SK-N-SH (cell line): ENCODE results near the gene MUSTN1. TPM values are rescaled to one million over a fixed set of nuclear protein-coding genes. Genes with fewer than 3 reads are reported as not detected.

ENCODE experiments used
- CTCF ChIA-PET: fragments of 300-600, 350-600 bp; formaldehyde crosslinking; extraction: SDS; loops from one replicate; lab custom pipeline; 2021; lab: Yijun Ruan, JAX
- POLR2A ChIA-PET: fragments of 350-600 bp; sonication (Branson Sonifier 250); formaldehyde crosslinking; extraction: SDS; loops from one replicate; lab custom pipeline; 2020; ENCODE audit warnings: antibody characterized with exemption, inconsistent platforms; lab: Yijun Ruan, JAX
- DNase-seq: peaks from one replicate; pipeline ENCODE4 v3.0.0; 2012
- H2AFZ ChIP-seq: fragments of 200-600 bp; sonication (generic); 2 replicates; pipeline ENCODE4 v1.8.1; 2016; ENCODE audit warnings: antibody characterized with exemption, mild to moderate bottlenecking, low read depth
- H3F3A ChIP-seq: fragments of 200-600 bp; sonication (generic); replicated peaks from 2 replicates; pipeline ENCODE3; 2016; ENCODE audit warnings: antibody characterized with exemption, mild to moderate bottlenecking; ENCODE audit not compliant: insufficient read depth
- H3K27ac ChIP-seq, 2 experiments: fragments of 200-500 bp in 1 of 2; fragments of 200-600 bp in 1 of 2; sonication (Bioruptor generic) in 1 of 2; sonication (generic), shearing (Covaris generic) in 1 of 2; 2 replicates each; pipeline versions ENCODE4 v1.5.1 to v1.6.1; 2014 to 2016; ENCODE audit warnings: low read depth in 2 of 2, inconsistent platforms in 1 of 2, low read length in 1 of 2, mild to moderate bottlenecking in 1 of 2, mixed read lengths in 1 of 2
- H3K27me3 ChIP-seq: fragments of 200-600 bp; sonication (generic), shearing (Covaris generic); 2 replicates; pipeline ENCODE4 v1.6.1; 2016; ENCODE audit warnings: mixed run types; ENCODE audit not compliant: insufficient read depth
- H3K36me3 ChIP-seq, 2 experiments: fragments of 200-500 bp in 1 of 2; fragments of 200-600 bp in 1 of 2; sonication (Bioruptor generic) in 1 of 2; sonication (generic) in 1 of 2; replicated peaks in 1 of 2; 2 replicates each; pipeline versions ENCODE3 to v1.5.1; 2014 to 2016; ENCODE audit warnings: low read length in 1 of 2, mild to moderate bottlenecking in 1 of 2; ENCODE audit not compliant: insufficient read depth in 2 of 2, control insufficient read depth in 1 of 2
- H3K4me1 ChIP-seq, 2 experiments: fragments of 200-500 bp in 1 of 2; fragments of 200-600 bp in 1 of 2; sonication (Bioruptor generic) in 1 of 2; sonication (generic), shearing (Covaris generic) in 1 of 2; 2 replicates each; pipeline versions ENCODE4 v1.5.1 to v1.6.1; 2014 to 2016; ENCODE audit warnings: low read depth in 1 of 2, low read length in 1 of 2, mixed run types in 1 of 2; ENCODE audit not compliant: insufficient read depth in 2 of 2, control insufficient read depth in 1 of 2
- H3K4me2 ChIP-seq: fragments of 200-600 bp; sonication (generic), shearing (Covaris generic); 2 replicates; pipeline ENCODE4 v1.6.1; 2017; ENCODE audit warnings: mixed run types
- H3K4me3 ChIP-seq, 2 experiments: fragments of 200-500 bp in 1 of 2; fragments of 200-600 bp in 1 of 2; sonication (Bioruptor generic) in 1 of 2; sonication (generic), shearing (Covaris generic) in 1 of 2; 2 replicates each; pipeline versions ENCODE4 v1.5.1 to v1.8.1; 2014 to 2016; ENCODE audit warnings: low read depth in 2 of 2, inconsistent platforms in 1 of 2, low read length in 1 of 2, mild to moderate bottlenecking in 1 of 2, mixed read lengths in 1 of 2, moderate library complexity in 1 of 2
- H3K79me2 ChIP-seq: fragments of 200-600 bp; sonication (generic); 2 replicates; pipeline ENCODE4 v1.8.1; 2017; ENCODE audit warnings: mild to moderate bottlenecking; ENCODE audit not compliant: insufficient read depth
- H3K9ac ChIP-seq: fragments of 200-600 bp; sonication (generic); 2 replicates; pipeline ENCODE4 v1.6.1; 2017; ENCODE audit warnings: mixed run types
- H3K9me2 ChIP-seq: fragments of 200-600 bp; sonication (generic); 2 replicates; pipeline ENCODE4 v1.6.1; 2017; ENCODE audit warnings: mixed run types
- H3K9me3 ChIP-seq: fragments of 200-600 bp; sonication (generic); 2 replicates; pipeline ENCODE4 v1.6.1; 2017; ENCODE audit warnings: mixed run types, mild to moderate bottlenecking, moderate library complexity
- H4K20me1 ChIP-seq: fragments of 200-600 bp; sonication (generic); 2 replicates; pipeline ENCODE4 v1.6.1; 2017; ENCODE audit warnings: mild to moderate bottlenecking, mixed run types; ENCODE audit not compliant: insufficient read depth
- ELF1 ChIP-seq: IDR thresholded peaks from 2 replicates; pipeline ENCODE4 v1.4.0; 2012
- EP300 ChIP-seq, 2 experiments: IDR thresholded peaks; 2 replicates each; pipeline versions ENCODE4 v1.4.0 to v1.6.1; 2012; ENCODE audit warnings: borderline replicate concordance in 1 of 2, low read depth in 1 of 2, low read length in 1 of 2
- FOSL2 ChIP-seq: IDR thresholded peaks from 2 replicates; pipeline ENCODE4 v1.4.0; 2012; ENCODE audit warnings: low read depth, mild to moderate bottlenecking, moderate library complexity, borderline replicate concordance
- FOXJ3 ChIP-seq: sonication (generic); formaldehyde crosslinking; IDR thresholded peaks from 2 replicates; pipeline ENCODE4 v1.5.1; 2020; ENCODE audit warnings: mild to moderate bottlenecking, missing genetic modification reagents
- MXI1 ChIP-seq: IDR thresholded peaks from 2 replicates; pipeline ENCODE4 v1.6.1; 2012; ENCODE audit warnings: mild to moderate bottlenecking, low read depth, low read length, improper control_type of control experiment
- NRF1 ChIP-seq: IDR thresholded peaks from 2 replicates; pipeline ENCODE4 v1.6.1; 2012; ENCODE audit warnings: low read depth, mild to moderate bottlenecking, low read length
- RAD21 ChIP-seq: IDR thresholded peaks from 2 replicates; pipeline ENCODE4 v1.6.1; 2012; ENCODE audit warnings: mild to moderate bottlenecking, low read length
- SMC3 ChIP-seq: IDR thresholded peaks from 2 replicates; pipeline ENCODE4 v1.6.1; 2012; ENCODE audit warnings: low read depth, low read length, improper control_type of control experiment
- TAF1 ChIP-seq: IDR thresholded peaks from 2 replicates; pipeline ENCODE4 v1.6.1; 2012; ENCODE audit warnings: low read depth, mild to moderate bottlenecking, low read length, moderate library complexity, borderline replicate concordance
- WGBS: methylation state at CpG from one replicate; pipeline ENCODE4 v1.1.6; 2017; ENCODE audit warnings: low lambda C conversion rate; 5-methylcytosine and 5-hydroxymethylcytosine counted together
- polyA plus RNA-seq, 3 experiments: library from polyadenylated mRNA; depleted of rRNA; stranded (reverse); fragments of >200 nt; gene quantifications; 2 replicates each; pipeline ENCODE4 v1.2.3, GENCODE V29; 2012
- TF ChIP-seq, protein P1 (sequence below): IDR thresholded peaks from 2 replicates; pipeline ENCODE4 v1.4.0; 2012; ENCODE audit warnings: low read depth
- TF ChIP-seq, protein P2 (sequence below): fragments of 150-350 bp; IDR thresholded peaks from 2 replicates; pipeline ENCODE4 v1.6.1; 2017; ENCODE audit warnings: antibody characterized with exemption, low read length, low read depth, borderline replicate concordance
- TF ChIP-seq, protein P3 (sequence below): IDR thresholded peaks from 2 replicates; pipeline ENCODE4 v1.6.1; 2012; ENCODE audit warnings: mild to moderate bottlenecking, low read depth, low read length, moderate library complexity
- TF ChIP-seq, protein P4 (sequence below): fragments of 150-350 bp; IDR thresholded peaks from 2 replicates; pipeline ENCODE4 v1.6.1; 2016; ENCODE audit warnings: mild to moderate bottlenecking, low read depth, low read length
- TF ChIP-seq, protein P5 (sequence below): fragments of 200-600 bp; sonication (generic); IDR thresholded peaks from 2 replicates; pipeline ENCODE4 v1.6.1; 2017; ENCODE audit warnings: antibody characterized with exemption, mild to moderate bottlenecking, moderate library complexity

Gene MUSTN1
- polyA plus RNA-seq, 1 of the 3 experiments (the other 2 are of a cell fraction), result 0.54 TPM

DNA sequence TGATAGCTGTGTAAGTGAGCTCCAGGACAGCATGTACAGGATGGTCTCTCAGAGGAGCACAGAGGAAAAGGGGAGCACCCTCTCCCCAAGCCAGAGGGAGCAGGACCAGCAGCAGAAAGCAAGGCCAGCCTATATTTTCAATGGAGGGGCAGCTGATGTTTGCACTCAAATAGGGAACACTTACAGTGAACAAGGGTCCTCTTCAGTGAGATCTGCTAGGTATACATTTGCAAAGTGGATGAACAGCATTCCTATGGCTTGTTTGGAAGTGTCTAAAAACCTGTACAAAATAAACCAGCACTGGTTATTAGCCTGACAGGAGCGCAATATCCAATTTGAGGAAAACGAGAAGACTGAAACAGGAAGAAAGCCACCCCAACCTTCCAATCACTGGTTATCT lies 17.6 kb upstream of the MUSTN1 start:
- H4K20me1 ChIP-seq, result peaks cover 3% of the 10 kb centered on the region; the same call in 1 of the 2 replicates
- peaks cover 4% of the 10 kb centered on the region; the same call in 1 of the 2 replicates for H3K79me2 ChIP-seq
- POLR2A ChIA-PET, result no interaction called here
- no peaks in the 10 kb centered on the region for H3K27me3 ChIP-seq
- no peaks in the 10 kb centered on the region for H3K9me2 ChIP-seq
- no peak overlapping the region for H3K9ac ChIP-seq
- TF ChIP-seq FOSL2, result no peak
- no peak for TF ChIP-seq ELF1
- TF ChIP-seq, protein P1, sequence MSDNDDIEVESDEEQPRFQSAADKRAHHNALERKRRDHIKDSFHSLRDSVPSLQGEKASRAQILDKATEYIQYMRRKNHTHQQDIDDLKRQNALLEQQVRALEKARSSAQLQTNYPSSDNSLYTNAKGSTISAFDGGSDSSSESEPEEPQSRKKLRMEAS, result no peak
- TF ChIP-seq EP300 (IDR thresholded peaks at IDR 0.05; ENCODE audit: borderline replicate concordance in 1 of 2, low read depth in 1 of 2, low read length in 1 of 2), result no peak
- TF ChIP-seq, protein P2, sequence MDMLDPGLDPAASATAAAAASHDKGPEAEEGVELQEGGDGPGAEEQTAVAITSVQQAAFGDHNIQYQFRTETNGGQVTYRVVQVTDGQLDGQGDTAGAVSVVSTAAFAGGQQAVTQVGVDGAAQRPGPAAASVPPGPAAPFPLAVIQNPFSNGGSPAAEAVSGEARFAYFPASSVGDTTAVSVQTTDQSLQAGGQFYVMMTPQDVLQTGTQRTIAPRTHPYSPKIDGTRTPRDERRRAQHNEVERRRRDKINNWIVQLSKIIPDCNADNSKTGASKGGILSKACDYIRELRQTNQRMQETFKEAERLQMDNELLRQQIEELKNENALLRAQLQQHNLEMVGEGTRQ, result no peak
- no peak for TF ChIP-seq MXI1
- no peak for TF ChIP-seq TAF1
- TF ChIP-seq NRF1, result no peak
- TF ChIP-seq, protein P3, sequence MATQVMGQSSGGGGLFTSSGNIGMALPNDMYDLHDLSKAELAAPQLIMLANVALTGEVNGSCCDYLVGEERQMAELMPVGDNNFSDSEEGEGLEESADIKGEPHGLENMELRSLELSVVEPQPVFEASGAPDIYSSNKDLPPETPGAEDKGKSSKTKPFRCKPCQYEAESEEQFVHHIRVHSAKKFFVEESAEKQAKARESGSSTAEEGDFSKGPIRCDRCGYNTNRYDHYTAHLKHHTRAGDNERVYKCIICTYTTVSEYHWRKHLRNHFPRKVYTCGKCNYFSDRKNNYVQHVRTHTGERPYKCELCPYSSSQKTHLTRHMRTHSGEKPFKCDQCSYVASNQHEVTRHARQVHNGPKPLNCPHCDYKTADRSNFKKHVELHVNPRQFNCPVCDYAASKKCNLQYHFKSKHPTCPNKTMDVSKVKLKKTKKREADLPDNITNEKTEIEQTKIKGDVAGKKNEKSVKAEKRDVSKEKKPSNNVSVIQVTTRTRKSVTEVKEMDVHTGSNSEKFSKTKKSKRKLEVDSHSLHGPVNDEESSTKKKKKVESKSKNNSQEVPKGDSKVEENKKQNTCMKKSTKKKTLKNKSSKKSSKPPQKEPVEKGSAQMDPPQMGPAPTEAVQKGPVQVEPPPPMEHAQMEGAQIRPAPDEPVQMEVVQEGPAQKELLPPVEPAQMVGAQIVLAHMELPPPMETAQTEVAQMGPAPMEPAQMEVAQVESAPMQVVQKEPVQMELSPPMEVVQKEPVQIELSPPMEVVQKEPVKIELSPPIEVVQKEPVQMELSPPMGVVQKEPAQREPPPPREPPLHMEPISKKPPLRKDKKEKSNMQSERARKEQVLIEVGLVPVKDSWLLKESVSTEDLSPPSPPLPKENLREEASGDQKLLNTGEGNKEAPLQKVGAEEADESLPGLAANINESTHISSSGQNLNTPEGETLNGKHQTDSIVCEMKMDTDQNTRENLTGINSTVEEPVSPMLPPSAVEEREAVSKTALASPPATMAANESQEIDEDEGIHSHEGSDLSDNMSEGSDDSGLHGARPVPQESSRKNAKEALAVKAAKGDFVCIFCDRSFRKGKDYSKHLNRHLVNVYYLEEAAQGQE, result no peak
- WGBS, result 91% methylated on average over 2 of the region's 2 CpGs
- no peak overlapping the region for H3K27ac ChIP-seq
- H2AFZ ChIP-seq, result no peak overlapping the region
- H3K36me3 ChIP-seq, result peaks cover 0 to 25% of the 10 kb centered on the region in 2 experiments
- DNase-seq, result no peak
- H3K4me2 ChIP-seq, result no peak overlapping the region
- no peaks in the 10 kb centered on the region for H3K9me3 ChIP-seq
- no peaks in the 10 kb centered on the region for H3F3A ChIP-seq
- CTCF ChIA-PET, result interaction anchor here (1.0 to 9.8 kb wide), 13 partner anchors 9 to 374 kb away, joined by 3 to 73 read pairs (median 4); no protein-coding TSS in a partner anchor
- H3K4me3 ChIP-seq, result no peak overlapping the region
- peaks cover 0 to 3% of the 10 kb centered on the region in 2 experiments; a peak in 1 of 4 replicates for H3K4me1 ChIP-seq

DNA sequence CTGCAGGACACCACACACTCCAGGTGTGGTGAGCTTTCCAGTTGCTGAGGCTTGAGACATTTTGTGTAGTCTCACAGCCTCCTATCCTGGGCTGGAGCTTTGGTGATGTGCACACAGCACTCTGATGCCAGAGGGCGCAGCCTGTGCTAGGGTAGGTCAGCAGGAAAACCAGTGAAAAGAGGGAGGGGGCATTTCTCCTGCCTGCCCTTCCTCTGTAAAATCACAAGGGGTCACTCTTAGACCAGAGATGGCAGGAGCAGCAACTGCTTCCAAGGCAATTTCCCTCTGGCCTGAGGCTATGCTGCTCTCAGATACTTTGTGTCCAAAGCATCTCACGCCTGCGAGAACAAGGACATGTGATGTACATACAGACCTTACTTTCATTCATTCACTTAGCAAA lies 16.5 kb upstream of the MUSTN1 start:
- no peaks in the 10 kb centered on the region for H3K9me2 ChIP-seq
- ChIA-PET CTCF (interaction anchor here (0.6 to 9.8 kb wide), 24 partner anchors 9 to 344 kb away, joined by 3 to 73 read pairs (median 4); partner anchors contain the start of gene STIMATE), POLR2A (no interaction called here)
- H3K4me2 ChIP-seq, result no peak overlapping the region
- peaks cover 0 to 25% of the 10 kb centered on the region in 2 experiments for H3K36me3 ChIP-seq
- H3K4me3 ChIP-seq, result no peak overlapping the region; a peak in 1 of 4 replicates
- DNase-seq, result peak; percentile 87
- no peak overlapping the region for H2AFZ ChIP-seq
- no peaks in the 10 kb centered on the region for H3F3A ChIP-seq
- H3K4me1 ChIP-seq, result peaks cover 0 to 3% of the 10 kb centered on the region in 2 experiments; a peak in 1 of 4 replicates
- WGBS, result 77% methylated on average over 3 of the region's 3 CpGs
- H3K27me3 ChIP-seq, result no peaks in the 10 kb centered on the region
- peaks cover 4% of the 10 kb centered on the region; the same call in 1 of the 2 replicates for H3K79me2 ChIP-seq
- TF ChIP-seq, protein P4, sequence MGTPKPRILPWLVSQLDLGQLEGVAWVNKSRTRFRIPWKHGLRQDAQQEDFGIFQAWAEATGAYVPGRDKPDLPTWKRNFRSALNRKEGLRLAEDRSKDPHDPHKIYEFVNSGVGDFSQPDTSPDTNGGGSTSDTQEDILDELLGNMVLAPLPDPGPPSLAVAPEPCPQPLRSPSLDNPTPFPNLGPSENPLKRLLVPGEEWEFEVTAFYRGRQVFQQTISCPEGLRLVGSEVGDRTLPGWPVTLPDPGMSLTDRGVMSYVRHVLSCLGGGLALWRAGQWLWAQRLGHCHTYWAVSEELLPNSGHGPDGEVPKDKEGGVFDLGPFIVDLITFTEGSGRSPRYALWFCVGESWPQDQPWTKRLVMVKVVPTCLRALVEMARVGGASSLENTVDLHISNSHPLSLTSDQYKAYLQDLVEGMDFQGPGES, result no peak
- TF ChIP-seq, protein P5, sequence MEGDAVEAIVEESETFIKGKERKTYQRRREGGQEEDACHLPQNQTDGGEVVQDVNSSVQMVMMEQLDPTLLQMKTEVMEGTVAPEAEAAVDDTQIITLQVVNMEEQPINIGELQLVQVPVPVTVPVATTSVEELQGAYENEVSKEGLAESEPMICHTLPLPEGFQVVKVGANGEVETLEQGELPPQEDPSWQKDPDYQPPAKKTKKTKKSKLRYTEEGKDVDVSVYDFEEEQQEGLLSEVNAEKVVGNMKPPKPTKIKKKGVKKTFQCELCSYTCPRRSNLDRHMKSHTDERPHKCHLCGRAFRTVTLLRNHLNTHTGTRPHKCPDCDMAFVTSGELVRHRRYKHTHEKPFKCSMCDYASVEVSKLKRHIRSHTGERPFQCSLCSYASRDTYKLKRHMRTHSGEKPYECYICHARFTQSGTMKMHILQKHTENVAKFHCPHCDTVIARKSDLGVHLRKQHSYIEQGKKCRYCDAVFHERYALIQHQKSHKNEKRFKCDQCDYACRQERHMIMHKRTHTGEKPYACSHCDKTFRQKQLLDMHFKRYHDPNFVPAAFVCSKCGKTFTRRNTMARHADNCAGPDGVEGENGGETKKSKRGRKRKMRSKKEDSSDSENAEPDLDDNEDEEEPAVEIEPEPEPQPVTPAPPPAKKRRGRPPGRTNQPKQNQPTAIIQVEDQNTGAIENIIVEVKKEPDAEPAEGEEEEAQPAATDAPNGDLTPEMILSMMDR, result peak; percentile 62
- no peak for TF ChIP-seq FOXJ3
- peak; percentile 87 for TF ChIP-seq SMC3
- peak; percentile 96 for TF ChIP-seq RAD21
- TF ChIP-seq, all 33 proteins: peak for 3
- H3K9me3 ChIP-seq, result no peaks in the 10 kb centered on the region
- peaks cover 3% of the 10 kb centered on the region; the same call in 1 of the 2 replicates for H4K20me1 ChIP-seq
- no peak overlapping the region for H3K9ac ChIP-seq
- H3K27ac ChIP-seq, result no peak overlapping the region
